Measurements from ENCODE around the gene CPD.

Gene CPD

GRCh38 chr17:30357476-30357875, 21.3 kb upstream of the CPD start:
- Histone ChIP-seq H3K27me3 (ENCODE audit: insufficient read depth, low read length) (no peaks in the 10 kb centered on the region), H3K9me3 (ENCODE audit: insufficient read depth, low read depth, low read length) (peaks cover 7% of the 10 kb centered on the region; the same call in 1 of the 2 replicates), H3K36me3 (ENCODE audit: insufficient read depth, low read length) (no peaks in the 10 kb centered on the region), H3K4me3 (ENCODE audit: low read length) (no peak overlapping the region), H3K9ac (ENCODE audit: low read depth, low read length) (no peak overlapping the region), H3K27ac (ENCODE audit: low read depth, low read length) (no peak overlapping the region), H3K4me1 (ENCODE audit: insufficient read depth, low read length) (no peaks in the 10 kb centered on the region; the same call in none of the 2 replicates)

GRCh38 chr17:30358055-30358760, 20.5 kb upstream of the CPD start:
- Histone ChIP-seq H3K9ac (ENCODE audit: low read depth, low read length) (no peak overlapping the region), H3K27me3 (ENCODE audit: insufficient read depth, low read length) (no peaks in the 10 kb centered on the region), H3K27ac (ENCODE audit: low read depth, low read length) (no peak overlapping the region), H3K9me3 (ENCODE audit: insufficient read depth, low read depth, low read length) (peaks cover 7% of the 10 kb centered on the region; the same call in 1 of the 2 replicates), H3K36me3 (ENCODE audit: insufficient read depth, low read length) (no peaks in the 10 kb centered on the region), H3K4me3 (ENCODE audit: low read length) (no peak overlapping the region), H3K4me1 (ENCODE audit: insufficient read depth, low read length) (no peaks in the 10 kb centered on the region; the same call in none of the 2 replicates)
- WGBS = 85% methylated on average over 4 of the region's 5 CpGs

- Histone ChIP-seq H3K36me3 (ENCODE audit: insufficient read depth, low read length) (no peaks in the 10 kb centered on the region), H3K4me1 (ENCODE audit: insufficient read depth, low read length) (no peaks in the 10 kb centered on the region; the same call in none of the 2 replicates), H3K9ac (ENCODE audit: low read depth, low read length) (no peak overlapping the region), H3K9me3 (ENCODE audit: insufficient read depth, low read depth, low read length) (peaks cover 7% of the 10 kb centered on the region; the same call in 1 of the 2 replicates), H3K4me3 (ENCODE audit: low read length) (no peak overlapping the region), H3K27ac (ENCODE audit: low read depth, low read length) (no peak overlapping the region), H3K27me3 (ENCODE audit: insufficient read depth, low read length) (no peaks in the 10 kb centered on the region)
- WGBS = 91% methylated on average over 8 of the region's 8 CpGs
Measured at GRCh38 chr17:30360086-30360808, 18.5 kb upstream of the CPD start.

GRCh38 chr17:30361766-30362279, 16.9 kb upstream of the CPD start:
- Histone ChIP-seq H3K36me3 (ENCODE audit: insufficient read depth, low read length) (no peaks in the 10 kb centered on the region), H3K4me1 (ENCODE audit: insufficient read depth, low read length) (no peaks in the 10 kb centered on the region), H3K9ac (ENCODE audit: low read depth, low read length) (no peak overlapping the region), H3K27me3 (ENCODE audit: insufficient read depth, low read length) (no peaks in the 10 kb centered on the region), H3K9me3 (ENCODE audit: insufficient read depth, low read depth, low read length) (peaks cover 7% of the 10 kb centered on the region; the same call in 1 of the 2 replicates), H3K27ac (ENCODE audit: low read depth, low read length) (no peak overlapping the region), H3K4me3 (ENCODE audit: low read length) (no peak overlapping the region)
- WGBS = 94% methylated on average over 4 of the region's 4 CpGs

DNA sequence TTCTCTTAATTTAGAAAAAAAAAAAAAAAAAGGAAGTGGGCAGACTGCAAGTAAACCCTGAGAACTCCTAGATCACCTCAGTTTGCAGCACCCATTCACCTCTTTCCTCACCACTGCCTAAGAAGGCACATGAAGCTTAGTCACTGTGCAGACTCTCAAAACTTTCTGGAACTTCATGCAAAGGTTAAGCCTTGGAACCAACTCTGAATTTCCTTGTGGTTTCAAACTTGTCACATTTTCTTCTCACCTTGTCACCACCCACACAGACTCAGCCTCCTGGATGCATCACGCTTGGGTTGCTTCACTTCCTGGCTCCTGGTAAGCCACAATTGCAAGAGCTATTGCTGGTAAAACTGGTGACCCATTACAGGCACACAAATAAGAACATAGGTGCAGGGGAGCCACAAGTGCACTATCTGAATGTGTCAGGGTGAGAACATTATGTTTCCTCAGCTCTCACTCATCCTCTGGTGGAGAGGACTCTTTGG, 15.0 kb upstream of the CPD start:
- Histone ChIP-seq H3K36me3 (ENCODE audit: insufficient read depth, low read length) (no peaks in the 10 kb centered on the region), H3K4me1 (ENCODE audit: insufficient read depth, low read length) (peaks cover 6% of the 10 kb centered on the region; the same call in 1 of the 2 replicates), H3K9me3 (ENCODE audit: insufficient read depth, low read depth, low read length) (peaks cover 7% of the 10 kb centered on the region; the same call in 1 of the 2 replicates), H3K4me3 (ENCODE audit: low read length) (no peak overlapping the region), H3K27ac (ENCODE audit: low read depth, low read length) (no peak overlapping the region), H3K27me3 (ENCODE audit: insufficient read depth, low read length) (no peaks in the 10 kb centered on the region), H3K9ac (ENCODE audit: low read depth, low read length) (no peak overlapping the region)
- WGBS = 87% methylated on average over 1 of the region's 1 CpG

DNA sequence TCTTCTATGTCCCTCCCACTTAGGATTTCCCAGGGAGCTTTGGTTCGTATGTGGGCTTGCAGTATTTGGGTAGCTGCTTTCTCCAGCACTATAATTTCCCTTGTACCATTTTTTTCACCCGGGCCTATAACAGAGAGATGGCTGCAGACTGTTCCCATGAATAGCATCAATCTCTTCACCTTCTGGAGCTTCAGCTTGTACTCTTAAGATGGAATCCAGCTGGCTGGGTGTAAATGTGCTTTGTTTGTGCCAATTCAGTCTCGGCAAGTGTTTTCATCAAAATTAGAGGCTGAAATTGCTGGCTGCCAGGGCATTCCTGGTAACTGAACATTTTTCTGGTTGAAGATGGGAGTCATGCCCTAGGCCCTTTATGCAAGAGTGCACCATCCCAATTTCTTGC, 12.2 kb upstream of the CPD start:
- Histone ChIP-seq H3K9me3 (ENCODE audit: insufficient read depth, low read depth, low read length) (peaks cover 4% of the 10 kb centered on the region; the same call in 1 of the 2 replicates), H3K36me3 (ENCODE audit: insufficient read depth, low read length) (no peaks in the 10 kb centered on the region), H3K4me3 (ENCODE audit: low read length) (no peak overlapping the region), H3K27ac (ENCODE audit: low read depth, low read length) (no peak overlapping the region), H3K9ac (ENCODE audit: low read depth, low read length) (no peak overlapping the region), H3K27me3 (ENCODE audit: insufficient read depth, low read length) (no peaks in the 10 kb centered on the region), H3K4me1 (ENCODE audit: insufficient read depth, low read length) (peaks cover 9% of the 10 kb centered on the region; the same call in 1 of the 2 replicates)
- WGBS = 86% methylated on average over 3 of the region's 3 CpGs

GRCh38 chr17:30368912-30369720, 9.6 kb upstream of the CPD start:
- H3K27ac ChIP-seq (ENCODE audit: low read depth, low read length) = no peak overlapping the region
- no peaks in the 10 kb centered on the region for H3K36me3 ChIP-seq (ENCODE audit: insufficient read depth, low read length)
- H3K4me3 ChIP-seq (ENCODE audit: low read length) = no peak overlapping the region
- WGBS = 91% methylated on average over 13 of the region's 13 CpGs
- no peaks in the 10 kb centered on the region for H3K27me3 ChIP-seq (ENCODE audit: insufficient read depth, low read length)
- H3K4me1 ChIP-seq (ENCODE audit: insufficient read depth, low read length) = peaks cover 9% of the 10 kb centered on the region; the same call in 1 of the 2 replicates
- no peaks in the 10 kb centered on the region for H3K9me3 ChIP-seq (ENCODE audit: insufficient read depth, low read depth, low read length)
- no peak overlapping the region for H3K9ac ChIP-seq (ENCODE audit: low read depth, low read length)

DNA sequence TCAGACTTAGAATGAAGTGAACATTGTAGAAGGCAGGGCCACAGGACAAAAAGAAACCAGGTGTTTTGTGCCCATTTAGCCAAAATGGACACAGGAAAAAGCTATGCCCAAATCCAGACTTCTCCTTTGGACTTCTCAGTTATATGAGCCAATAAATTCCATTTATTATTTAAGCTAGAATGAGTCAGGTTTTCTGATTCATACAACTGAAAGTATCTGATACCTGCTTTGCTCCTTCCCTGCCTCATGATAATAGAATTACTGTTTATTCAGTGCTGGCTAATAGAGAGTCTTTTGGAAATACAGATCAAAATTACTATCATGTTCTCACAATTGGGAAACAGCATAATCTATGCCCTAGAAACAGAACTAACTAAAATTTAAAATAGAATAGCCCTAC, 8.7 kb upstream of the CPD start:
- Histone ChIP-seq H3K4me1 (ENCODE audit: insufficient read depth, low read length) (peaks cover 9% of the 10 kb centered on the region; the same call in 1 of the 2 replicates), H3K27ac (ENCODE audit: low read depth, low read length) (no peak overlapping the region), H3K27me3 (ENCODE audit: insufficient read depth, low read length) (no peaks in the 10 kb centered on the region), H3K4me3 (ENCODE audit: low read length) (no peak overlapping the region), H3K9me3 (ENCODE audit: insufficient read depth, low read depth, low read length) (no peaks in the 10 kb centered on the region), H3K36me3 (ENCODE audit: insufficient read depth, low read length) (no peaks in the 10 kb centered on the region), H3K9ac (ENCODE audit: low read depth, low read length) (no peak overlapping the region)

DNA sequence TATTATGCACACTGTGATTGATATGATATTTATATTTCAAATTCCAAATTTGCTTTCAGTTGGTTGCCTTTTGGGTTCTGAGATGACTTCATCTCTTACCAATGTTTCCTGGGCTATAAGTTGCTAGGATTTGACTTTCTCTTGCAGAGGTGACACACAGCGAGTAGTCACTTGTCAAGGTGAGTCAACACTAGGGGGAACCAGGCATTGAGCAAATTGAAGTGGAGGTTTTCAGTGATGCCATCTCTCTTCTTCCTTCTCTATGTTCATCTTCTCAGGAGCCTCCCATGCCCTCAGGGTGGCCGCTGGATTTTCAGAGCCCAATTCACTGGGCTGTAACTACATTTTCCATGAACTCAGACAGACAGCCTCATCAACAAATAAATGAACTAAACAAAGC, 6.0 kb upstream of the CPD start:
- peaks cover 19% of the 10 kb centered on the region for H3K27me3 ChIP-seq (ENCODE audit: insufficient read depth, low read length)
- H3K9ac ChIP-seq (ENCODE audit: low read depth, low read length) = no peak overlapping the region
- no peak overlapping the region for H3K4me3 ChIP-seq (ENCODE audit: low read length)
- H3K4me1 ChIP-seq (ENCODE audit: insufficient read depth, low read length) = peaks cover 26% of the 10 kb centered on the region
- H3K27ac ChIP-seq (ENCODE audit: low read depth, low read length) = no peak overlapping the region
- no peaks in the 10 kb centered on the region for H3K36me3 ChIP-seq (ENCODE audit: insufficient read depth, low read length)
- WGBS = 69% methylated on average over 2 of the region's 2 CpGs
- no peaks in the 10 kb centered on the region for H3K9me3 ChIP-seq (ENCODE audit: insufficient read depth, low read depth, low read length)

DNA sequence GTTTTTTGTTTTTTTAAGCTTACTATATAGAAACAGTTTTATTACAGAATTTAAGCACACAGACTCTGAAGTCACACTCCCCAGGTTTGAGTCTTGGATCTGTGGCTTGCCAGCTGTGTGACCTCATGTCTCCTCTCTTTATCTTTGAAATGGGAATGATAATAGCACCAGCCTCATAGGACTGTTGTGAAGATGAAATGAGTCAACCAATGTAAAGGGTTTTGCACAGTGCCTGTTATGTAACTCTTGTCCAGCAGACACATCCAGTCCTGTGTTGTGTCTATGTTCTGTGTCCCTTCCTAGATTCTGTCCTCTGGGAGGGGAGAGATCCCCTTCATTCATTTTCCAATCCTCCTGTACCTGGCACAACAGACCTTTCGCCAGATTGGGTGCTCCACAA, 3.1 kb upstream of the CPD start:
- Histone ChIP-seq H3K27me3 (ENCODE audit: insufficient read depth, low read length) (peaks cover 43% of the 10 kb centered on the region), H3K27ac (ENCODE audit: low read depth, low read length) (no peak overlapping the region), H3K36me3 (ENCODE audit: insufficient read depth, low read length) (no peaks in the 10 kb centered on the region), H3K4me1 (ENCODE audit: insufficient read depth, low read length) (peaks cover 26% of the 10 kb centered on the region), H3K4me3 (ENCODE audit: low read length) (no peak overlapping the region), H3K9ac (ENCODE audit: low read depth, low read length) (no peak overlapping the region), H3K9me3 (ENCODE audit: insufficient read depth, low read depth, low read length) (no peaks in the 10 kb centered on the region)
- 88% methylated on average over 1 of the region's 1 CpG for WGBS

All from HUES64 (cell line).